HG02885 (cell line): ENCODE results near the gene PXDN.

Source experiments
- ATAC-seq: cut with Tn5 transposase; IDR thresholded peaks from one replicate; pipeline ENCODE4 v1.9.1; 2021; ENCODE audit warnings: mild to moderate bottlenecking; ENCODE audit not compliant: unreplicated experiment, poor library complexity

Gene PXDN

GRCh38 chr2:1673160-1673944 is 71.0 kb downstream of the PXDN start:
- ATAC-seq, result no peak

GRCh38 chr2:1672738-1673137 is 71.6 kb downstream of the PXDN start:
- no peak for ATAC-seq

- no peak for ATAC-seq
Measured at GRCh38 chr2:1671916-1672315, 72.4 kb downstream of the PXDN start.

GRCh38 chr2:1670636-1671035 is 73.7 kb downstream of the PXDN start:
- no peak for ATAC-seq

GRCh38 chr2:1665761-1666505 is 78.4 kb downstream of the PXDN start:
- no peak for ATAC-seq

GRCh38 chr2:1664698-1665097 is 79.6 kb downstream of the PXDN start:
- no peak for ATAC-seq

GRCh38 chr2:1664076-1664605 is 80.2 kb downstream of the PXDN start:
- no peak for ATAC-seq

GRCh38 chr2:1663621-1664020 is 80.7 kb downstream of the PXDN start:
- ATAC-seq, result no peak

GRCh38 chr2:1662606-1663180 is 81.6 kb downstream of the PXDN start:
- ATAC-seq, result no peak

- no peak for ATAC-seq
Measured at GRCh38 chr2:1661891-1662605, 82.3 kb downstream of the PXDN start.

- no peak for ATAC-seq
Measured at GRCh38 chr2:1660656-1661640, 83.4 kb downstream of the PXDN start.

- ATAC-seq, result no peak
Measured at GRCh38 chr2:1659951-1660565, 84.3 kb downstream of the PXDN start.

- ATAC-seq, result no peak
Measured at GRCh38 chr2:1658394-1659151, 85.7 kb downstream of the PXDN start.

- peak; percentile 36 for ATAC-seq
Measured at GRCh38 chr2:1656961-1657841, 87.1 kb downstream of the PXDN start.

GRCh38 chr2:1656326-1656960 is 87.9 kb downstream of the PXDN start:
- ATAC-seq, result peak; percentile 2

GRCh38 chr2:1655461-1655860 is 88.9 kb downstream of the PXDN start:
- no peak for ATAC-seq
